CD4-positive, alpha-beta T cell treated with Interleukin-4 for 1 hour (primary cell): Measurements from ENCODE around the gene SYMPK.

ENCODE experiments used
- DNase-seq, 2 donors: peaks; one replicate each; pipeline ENCODE4 v3.0.0-alpha.2; 2020 to 2022

SYMPK gene

DNA sequence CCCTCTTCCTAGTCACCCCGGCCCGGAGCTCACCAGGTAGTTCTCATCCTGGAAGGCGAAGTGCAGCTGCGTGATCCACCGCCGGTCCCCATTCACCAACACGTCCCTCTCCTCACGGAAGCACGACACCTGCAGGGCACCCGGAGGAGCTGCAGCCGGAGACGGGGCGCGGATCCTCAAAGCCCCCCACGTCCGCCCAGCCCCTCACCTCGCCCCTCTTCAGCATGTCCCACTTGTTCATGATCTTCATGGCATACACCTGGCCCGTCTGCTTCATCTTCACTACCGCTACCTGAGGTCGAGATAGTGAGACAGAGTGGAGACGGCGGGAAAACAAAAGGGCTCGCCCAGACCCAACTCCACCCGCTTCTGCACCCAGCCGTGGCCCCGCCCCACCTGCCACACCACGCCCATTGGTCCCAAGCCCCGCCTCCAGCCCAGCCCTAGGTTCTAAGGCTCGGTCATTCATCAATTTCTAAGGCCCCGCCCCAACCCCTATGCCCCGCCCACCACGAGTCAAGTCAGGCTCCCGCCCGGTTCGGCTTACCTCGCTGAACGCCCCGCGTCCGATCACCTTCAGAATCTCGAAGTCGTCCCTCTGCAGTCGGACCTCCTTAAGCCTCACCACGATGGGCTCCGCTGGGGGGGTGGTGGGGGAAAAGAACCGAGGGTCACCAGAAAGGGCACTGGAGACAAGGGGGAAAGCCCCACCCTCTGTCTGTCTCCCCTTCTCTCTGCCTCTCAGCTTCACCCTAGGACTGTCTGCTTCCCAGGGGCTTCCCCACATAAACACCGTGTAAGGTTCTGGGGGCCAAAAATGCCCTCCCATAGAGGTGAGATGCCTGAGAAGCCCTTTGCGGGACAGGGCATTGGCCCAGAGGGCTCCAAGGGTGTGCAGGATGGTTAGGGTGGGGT is 83.5 kb downstream of the SYMPK start:
- peak; percentile 87 to 89 for DNase-seq

DNA sequence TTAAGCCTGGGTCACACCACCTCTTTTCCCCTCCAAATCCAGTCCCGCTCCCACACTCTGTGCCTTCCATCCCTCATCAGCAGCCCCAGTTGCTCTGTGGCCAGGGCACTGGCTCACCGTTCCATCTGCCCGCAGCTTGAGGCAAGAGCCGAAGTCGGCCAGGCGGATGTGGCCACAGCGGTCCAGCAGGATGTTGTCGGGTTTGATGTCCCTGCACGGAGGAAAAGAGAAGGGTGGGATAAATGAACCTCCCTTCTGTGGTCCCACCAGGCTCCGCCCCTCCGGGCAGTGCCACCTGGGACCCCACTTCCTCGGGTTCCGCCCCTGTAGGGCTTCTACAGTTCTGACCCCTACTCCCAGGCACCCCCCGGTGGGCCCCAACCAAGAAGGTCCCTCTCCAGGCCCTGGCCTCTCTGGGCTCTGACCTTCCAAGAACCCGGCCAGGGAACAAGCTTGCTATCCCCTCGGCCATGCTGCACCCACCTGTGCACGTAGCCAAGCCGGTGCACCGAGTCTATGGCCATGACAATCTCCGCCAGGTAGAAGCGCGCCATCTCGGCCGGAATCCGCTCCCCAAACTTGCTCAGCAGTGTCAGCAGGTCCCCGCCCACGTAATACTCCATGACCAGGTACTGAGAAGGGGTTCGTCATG is 84.8 kb downstream of the SYMPK start:
- no peak for DNase-seq

DNA sequence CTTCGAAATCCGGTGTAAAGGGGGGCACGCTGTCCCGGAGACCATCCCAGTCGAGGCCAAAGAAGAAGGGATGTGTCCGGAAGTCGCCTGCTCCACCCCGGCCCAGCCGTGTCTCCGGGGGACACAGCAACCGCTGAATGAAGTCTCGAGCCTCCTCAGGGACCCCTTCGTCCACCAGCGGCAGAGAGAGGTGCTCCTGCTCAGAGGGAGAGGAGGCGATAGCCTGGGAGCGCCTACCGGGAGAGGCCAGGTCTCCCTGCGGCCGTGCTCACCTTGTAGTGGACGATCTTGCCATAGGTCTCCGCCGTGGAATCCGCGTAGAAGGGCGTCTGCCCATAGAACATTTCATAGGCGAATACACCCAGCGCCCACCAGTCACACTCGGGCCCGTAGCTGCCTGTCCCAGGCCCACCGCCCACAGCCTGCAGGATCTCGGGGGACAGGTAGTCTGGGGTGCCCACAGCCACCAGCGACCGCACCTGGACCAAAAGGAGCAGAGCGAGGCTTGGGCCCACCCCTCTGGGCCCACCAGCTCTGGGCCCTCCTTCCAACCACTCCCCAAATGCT is 85.5 kb downstream of the SYMPK start:
- no peak for DNase-seq

DNA sequence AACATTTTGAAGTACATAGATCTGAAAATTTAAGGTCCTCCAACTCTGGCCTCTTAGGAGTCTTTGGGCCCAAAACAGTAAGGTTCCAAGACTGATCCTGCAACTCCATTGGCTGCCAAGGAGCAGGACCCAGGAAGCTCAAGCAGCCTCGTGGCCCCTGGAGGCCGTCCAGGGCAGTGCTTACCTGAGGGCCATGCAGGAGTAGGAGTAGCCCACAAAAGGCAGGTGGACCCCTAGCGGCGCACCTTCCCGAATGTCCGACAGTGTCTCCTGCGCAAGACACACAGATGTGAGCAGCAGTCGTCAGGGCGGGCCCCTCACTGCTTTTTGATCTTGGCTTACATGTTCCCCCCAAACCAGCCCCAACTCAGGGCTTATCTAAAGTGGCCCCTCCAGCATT is 88.2 kb downstream of the SYMPK start:
- no peak for DNase-seq

DNA sequence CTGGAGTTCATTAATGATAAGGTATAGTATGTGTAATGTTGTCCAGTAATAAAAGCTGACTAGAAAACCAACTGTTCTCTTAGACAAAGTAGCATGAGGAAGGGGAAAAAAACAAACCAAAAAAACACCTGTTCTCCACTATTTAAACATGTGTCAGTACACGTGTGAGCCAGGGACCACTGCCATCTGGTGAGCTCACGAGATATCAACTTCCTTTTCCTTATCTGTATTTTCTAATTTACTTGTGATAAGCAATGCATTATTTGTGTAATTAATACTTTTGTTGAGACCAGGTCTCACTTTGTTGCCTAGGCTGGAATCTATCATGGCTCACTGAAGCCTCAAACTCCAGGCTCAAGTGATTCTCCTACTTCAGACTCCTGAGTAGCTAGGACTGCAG is 89.6 kb downstream of the SYMPK start:
- no peak for DNase-seq

DNA sequence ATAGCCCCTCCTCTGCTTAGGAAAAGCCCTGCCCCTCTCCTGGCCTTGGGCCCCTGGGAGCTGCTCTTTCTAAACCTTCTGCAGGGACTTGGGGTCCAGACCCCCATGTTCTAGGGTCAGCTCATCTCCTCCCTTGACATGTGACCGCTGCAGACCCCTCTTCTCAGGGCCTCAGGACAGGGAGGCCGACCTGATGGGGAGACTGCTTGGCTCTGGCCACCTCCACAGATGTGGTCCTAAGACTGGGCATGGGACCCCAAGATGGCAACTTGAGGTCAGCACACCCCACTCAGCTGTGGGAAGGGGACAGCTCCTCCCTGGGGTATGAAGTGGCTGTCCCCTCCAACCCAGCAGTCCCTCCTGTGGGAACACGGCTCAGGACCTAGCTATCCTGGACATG is 90.0 kb downstream of the SYMPK start:
- no peak for DNase-seq

DNA sequence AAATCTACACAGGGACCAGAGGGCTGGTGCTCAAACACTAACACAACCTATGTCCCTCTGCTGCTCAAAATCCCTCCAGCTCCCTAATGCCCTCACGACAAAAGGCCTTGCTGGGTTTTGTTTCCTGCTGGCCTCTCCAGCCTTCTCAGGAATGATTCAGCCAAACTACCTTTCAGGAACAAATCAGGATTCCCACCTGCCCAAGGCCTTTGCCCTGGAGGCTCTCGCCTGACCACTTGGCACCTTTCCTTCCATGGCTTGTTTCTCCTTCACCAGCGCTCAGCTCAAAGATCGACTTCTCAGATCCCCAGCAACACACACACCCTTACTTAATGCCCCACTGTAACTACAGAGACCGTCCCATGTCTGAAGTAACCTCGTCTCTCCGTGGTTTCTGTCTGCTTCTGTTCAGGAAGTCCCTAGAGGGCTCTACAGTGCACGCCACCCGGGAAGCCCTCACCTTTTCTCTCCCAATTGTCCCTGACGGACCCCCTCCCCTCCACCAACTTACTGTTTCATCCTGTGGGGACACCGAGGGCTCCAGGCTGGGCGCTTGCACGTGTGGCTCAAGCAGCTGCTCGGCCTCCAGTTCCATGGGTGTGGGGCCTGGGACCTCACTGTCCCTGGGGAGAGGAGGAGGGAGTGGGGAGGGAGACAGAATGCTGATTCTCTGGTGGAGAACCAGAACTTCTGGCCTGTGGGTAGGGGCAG is 90.7 kb downstream of the SYMPK start:
- DNase-seq = no peak

DNA sequence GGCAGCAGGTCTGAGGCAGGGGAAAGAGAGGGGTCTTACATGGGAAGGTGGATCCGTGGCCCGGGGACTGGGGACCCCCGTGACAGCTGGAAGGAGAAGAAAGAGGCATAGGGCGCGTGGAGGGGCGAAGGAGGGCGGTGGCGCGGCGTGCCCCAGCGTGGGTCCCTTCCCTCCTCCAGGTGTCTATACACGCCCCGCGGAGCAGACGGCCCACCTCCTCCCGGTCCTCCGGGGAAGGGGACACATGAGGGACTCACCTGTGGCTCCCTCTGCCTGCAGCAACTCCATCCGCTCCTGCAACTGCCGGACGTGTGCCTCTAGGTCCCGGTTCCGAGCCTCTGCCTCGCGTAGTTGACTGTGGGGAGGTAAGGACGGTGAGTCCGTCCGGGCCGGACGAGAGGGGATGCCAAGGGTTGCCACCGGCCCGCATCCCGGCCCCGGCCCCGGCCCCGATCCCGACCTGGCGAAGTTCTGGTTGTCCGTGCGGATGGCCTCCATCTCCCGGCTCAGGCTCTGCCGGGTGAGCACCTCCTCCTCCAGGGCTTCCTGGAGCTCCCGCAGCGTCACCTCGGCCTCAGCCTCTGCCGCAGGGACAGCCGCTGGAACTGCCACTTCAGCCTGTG is 91.5 kb downstream of the SYMPK start:
- no peak for DNase-seq

DNA sequence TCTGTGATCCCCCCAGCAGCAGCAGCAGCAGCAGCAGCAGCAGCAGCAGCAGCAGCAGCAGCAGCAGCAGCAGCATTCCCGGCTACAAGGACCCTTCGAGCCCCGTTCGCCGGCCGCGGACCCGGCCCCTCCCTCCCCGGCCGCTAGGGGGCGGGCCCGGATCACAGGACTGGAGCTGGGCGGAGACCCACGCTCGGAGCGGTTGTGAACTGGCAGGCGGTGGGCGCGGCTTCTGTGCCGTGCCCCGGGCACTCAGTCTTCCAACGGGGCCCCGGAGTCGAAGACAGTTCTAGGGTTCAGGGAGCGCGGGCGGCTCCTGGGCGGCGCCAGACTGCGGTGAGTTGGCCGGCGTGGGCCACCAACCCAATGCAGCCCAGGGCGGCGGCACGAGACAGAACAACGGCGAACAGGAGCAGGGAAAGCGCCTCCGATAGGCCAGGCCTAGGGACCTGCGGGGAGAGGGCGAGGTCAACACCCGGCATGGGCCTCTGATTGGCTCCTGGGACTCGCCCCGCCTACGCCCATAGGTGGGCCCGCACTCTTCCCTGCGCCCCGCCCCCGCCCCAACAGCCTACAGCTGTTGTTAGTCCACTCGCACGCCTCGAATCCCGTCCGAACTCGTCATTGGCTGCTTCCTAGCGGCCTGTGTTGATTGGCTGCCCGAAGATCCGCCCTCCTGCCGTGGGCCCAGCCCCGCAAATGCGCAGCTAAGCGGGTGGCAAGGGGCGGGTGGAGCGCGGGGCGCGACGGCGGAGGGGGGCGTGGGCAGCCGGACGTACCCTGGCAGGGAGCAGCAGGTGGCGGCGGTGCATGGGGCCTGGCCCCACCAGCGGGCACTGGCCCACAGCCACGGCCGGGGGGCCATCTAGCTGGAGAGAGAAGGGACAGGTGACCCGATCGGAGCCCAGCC is 92.5 kb downstream of the SYMPK start:
- DNase-seq = peak; percentile 91

DNA sequence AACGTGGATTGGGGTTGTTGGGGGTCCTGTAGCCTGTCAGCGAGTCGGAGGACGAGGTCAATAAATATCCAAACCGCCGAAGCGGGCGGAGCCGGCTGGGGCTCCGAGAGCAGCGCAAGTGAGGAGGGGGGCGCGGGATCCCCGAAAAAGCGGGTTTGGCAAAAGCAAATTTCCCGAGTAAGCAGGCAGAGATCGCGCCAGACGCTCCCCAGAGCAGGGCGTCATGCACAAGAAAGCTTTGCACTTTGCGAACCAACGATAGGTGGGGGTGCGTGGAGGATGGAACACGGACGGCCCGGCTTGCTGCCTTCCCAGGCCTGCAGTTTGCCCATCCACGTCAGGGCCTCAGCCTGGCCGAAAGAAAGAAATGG is 93.1 kb downstream of the SYMPK start:
- DNase-seq = peak in 1 of 2 donors; percentile 66

DNA sequence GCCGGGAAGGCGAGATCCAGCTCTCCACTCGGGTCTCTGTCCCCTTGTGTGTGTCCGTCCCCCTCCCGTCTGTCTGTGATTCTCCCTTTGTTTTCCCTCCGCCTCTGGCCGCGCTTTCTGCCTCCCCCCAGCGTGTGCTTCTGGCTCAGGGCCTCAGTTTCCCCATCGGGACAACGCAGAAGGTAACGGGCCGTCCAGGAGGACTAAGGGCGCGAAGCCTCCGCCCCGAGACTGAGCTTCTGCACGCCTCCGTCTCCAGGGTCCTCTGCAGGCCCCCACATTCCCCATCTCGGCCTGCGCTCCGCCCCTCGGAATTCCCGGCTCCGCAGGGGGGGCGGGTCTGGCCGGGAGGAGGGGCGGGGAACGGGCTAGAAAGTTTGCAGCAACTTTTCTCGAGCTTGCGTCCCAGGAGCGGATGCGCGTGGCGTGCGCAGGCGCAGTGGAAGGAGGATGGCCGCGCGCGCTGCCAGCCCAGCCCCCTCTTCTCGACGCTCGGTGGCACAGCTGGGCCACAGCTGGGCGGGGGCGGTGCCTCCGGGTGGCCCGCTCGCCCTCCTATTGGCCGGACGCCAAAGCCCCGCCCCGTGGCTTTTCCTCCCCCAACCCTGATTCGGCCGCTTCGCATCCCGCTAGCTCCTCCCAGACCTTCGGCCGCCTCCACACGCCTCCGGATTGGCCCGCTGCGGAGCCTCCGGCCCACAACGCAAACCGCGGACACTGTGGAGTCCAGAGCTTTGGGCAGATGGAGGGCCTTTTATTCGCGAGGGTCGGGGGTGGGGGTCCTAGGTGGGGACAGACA is 93.8 kb downstream of the SYMPK start, which contains the start of gene SIX5:
Gene SIX5, minus strand, starts transcription at position 269 of the 799 bp plus-strand sequence. CDS start 408 bp downstream, outside the sequence.
- peak; percentile 96 to 97 for DNase-seq

DNA sequence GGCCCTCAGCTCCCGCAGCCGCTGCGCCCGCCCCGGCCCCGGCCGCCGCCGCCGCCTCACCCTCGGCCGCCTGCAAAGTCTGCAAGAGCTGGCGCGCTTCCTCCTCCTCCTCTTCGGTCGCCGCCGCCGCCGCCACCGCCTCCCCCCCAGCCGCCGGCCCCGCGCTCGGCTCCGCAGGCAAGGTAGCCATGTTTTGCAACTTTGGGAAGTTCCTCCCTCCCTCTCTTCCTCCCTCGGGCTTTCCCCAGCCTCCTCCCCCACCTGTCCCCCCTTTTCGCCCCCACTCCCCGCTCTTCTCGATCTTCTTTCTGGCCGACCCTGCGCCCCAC is 94.3 kb downstream of the SYMPK start:
- peak; percentile 36 to 46 for DNase-seq

DNA sequence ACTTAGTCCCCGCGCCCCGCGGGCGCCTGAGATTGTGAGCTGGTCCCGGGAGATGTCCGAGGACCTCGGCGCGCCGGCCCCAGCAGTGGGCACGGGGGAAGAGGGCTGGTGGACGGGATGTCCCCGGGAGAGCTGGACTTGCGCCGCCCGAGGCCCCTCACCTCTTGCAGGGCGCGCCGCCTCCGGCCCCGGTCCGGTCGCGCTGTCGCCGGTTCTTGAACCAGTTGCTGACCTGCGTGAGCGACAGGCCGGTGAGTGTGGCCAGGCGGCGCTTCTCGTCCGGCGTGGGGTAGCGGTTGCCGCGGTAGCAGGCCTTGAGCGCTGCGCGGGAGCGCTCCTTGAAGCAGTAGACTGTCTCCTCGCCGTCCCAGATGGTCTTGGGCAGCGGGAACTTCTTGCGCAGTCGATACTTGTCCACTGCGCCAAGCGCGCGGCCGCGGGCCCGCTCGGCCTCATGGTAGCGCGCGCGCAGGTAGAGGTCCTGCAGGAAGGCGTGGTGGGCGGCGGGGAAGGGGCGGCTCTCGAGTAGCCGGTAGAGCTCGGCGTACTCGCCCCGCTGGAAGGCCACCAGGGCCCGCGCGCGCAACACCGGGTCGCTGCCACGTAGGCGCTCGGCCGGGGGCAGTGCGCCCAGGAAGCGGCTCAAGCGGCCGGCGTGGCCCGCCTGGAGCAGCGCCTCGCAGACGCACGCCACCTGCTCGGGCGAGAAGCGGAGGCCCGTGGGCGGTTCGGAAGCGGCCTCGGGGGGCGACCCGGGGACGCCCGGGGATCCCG is 94.9 kb downstream of the SYMPK start:
- no peak for DNase-seq

DNA sequence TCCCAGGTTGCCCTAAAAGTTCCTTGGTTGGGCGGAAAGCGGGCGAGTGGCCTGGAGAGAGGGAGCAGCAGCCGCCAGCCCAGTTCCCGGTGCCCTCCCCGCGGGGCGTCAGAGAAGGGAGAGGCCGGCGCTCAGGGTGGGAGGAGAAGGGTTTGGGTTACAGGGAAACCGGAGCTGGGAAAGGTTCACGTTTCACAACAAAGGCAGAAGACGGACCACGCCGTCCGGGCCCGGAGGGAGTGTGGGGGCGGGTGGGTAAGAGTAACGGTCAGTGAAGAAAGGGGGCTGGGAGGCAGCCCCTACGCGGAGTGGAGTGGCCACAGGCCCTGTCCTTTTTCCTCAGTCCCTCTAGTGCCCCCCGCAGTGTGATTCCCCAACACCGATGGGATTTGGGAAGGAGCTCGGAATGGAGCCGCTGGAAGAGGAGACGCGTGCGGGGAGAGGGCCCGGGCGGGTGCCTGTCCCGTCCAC is 95.5 kb downstream of the SYMPK start:
- no peak for DNase-seq

DNA sequence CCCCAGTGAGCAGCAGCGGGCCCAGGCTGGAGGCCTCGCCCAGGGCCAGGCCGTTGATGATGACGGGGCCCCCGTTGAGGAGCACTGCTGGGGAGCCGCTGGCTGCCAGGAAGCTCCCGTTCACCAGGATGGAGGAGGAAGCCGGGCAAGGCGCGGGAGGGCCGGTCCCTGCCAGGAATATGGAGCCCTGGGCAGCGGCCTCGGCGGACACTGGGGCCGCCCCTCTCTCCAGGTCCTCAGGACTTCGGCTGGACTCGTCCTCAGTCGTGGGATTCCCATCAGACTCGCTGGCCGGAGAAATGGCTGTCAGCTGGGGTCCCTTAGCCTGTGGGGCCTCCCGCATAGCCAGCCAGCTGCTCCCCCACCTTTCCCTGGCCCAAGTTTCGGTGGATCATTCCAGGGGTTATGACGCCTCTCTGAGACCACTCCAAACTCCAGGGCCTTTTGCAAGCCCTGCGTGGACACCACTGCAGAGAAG is 96.0 kb downstream of the SYMPK start:
- DNase-seq = no peak

DNA sequence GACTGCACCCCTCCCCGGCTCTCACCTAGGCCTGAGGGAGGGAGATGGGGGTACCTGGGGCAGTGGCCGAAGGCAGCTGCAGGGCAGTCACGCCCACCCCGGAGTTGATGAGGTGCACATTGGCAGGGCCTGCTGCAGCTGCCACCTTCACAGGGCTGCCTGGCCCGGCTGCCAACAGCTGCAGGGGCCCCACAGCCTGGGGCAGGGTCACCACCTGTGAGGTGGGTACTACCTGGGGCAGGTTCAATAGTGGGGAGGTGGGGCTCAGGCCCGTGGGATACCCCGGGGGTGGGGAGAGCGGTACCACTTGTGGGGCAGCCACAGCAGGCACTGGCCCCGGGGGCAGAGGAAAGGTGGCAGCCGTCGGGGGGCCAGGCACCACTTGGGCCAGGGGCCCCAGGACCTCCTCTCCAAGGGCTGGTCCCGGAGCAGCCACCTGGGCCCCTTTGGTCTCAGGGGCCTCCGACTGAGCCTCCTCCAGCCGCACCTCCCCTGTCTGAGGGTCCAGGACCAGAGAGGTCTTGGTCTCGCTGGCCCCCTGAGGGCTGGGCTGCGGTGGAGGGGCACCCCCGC is 96.6 kb downstream of the SYMPK start:
- no peak for DNase-seq

DNA sequence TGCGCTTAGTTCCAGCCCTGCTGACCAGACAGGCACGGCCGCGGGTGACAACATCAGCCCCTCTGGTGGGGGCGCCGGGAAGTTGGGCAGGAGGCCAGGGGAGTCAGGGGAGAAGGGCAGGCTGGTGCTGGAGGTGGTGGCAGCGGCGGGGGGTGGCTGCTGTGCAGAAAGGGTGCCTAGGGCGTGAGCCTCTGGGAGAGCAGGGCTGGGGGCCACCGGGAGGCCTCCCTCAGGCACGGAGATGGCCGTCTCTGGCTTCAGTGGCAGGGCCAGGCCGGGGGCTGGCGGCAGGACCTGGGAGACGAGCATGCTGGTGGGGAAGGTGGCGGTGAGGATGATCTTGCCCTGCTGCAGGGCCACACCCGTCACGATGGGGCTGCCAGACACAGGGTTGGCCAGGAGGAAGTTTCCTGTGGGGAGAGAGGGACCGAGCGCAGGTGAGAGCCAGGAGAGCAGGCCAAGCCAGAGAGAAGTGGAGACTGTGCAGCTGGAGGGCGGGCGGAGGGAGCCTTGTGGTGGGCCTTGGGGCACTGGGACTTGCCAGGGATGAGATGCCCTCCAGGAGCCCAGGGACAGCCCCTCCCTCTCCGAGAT is 97.1 kb downstream of the SYMPK start:
- no peak for DNase-seq
